Measurements from ENCODE around the gene NUP160.

DNA sequence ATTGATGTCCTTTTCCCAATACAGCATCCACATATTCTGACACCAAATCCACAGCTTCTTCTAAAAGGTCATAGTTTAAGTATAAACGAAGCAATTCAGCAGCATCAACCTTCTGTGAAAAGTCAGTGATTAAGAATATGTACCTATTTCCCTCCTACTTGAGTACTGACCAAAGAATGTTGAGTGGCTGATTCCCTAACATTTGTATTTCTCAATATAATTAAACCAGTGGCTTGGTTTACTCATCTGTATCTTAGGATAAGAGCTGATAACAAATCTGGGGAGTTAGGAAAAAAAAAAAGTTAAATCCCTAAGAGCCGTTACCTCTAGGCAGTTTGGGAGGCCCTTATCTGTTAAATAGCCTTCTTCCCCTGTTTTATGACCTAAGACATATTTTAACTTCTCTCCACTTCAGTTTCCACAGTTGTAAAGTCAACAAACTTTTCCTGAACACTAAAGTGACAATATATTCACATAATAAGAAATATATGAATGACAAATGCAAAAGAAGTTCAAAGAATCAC is 65.0 kb downstream of the NUP160 start:
- TF ChIP-seq, protein P1, sequence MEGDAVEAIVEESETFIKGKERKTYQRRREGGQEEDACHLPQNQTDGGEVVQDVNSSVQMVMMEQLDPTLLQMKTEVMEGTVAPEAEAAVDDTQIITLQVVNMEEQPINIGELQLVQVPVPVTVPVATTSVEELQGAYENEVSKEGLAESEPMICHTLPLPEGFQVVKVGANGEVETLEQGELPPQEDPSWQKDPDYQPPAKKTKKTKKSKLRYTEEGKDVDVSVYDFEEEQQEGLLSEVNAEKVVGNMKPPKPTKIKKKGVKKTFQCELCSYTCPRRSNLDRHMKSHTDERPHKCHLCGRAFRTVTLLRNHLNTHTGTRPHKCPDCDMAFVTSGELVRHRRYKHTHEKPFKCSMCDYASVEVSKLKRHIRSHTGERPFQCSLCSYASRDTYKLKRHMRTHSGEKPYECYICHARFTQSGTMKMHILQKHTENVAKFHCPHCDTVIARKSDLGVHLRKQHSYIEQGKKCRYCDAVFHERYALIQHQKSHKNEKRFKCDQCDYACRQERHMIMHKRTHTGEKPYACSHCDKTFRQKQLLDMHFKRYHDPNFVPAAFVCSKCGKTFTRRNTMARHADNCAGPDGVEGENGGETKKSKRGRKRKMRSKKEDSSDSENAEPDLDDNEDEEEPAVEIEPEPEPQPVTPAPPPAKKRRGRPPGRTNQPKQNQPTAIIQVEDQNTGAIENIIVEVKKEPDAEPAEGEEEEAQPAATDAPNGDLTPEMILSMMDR (IDR thresholded peaks at IDR 0.05): no peak
- TF ChIP-seq POLR2A (IDR thresholded peaks at IDR 0.05): no peak
